ENCODE data around the gene SNCG.
"Not testable (repeated sequence)": the region's sequence is repeated elsewhere in the genome, so short reads cannot be mapped to it uniquely, and the experiment has no call there.

The SNCG gene

DNA sequence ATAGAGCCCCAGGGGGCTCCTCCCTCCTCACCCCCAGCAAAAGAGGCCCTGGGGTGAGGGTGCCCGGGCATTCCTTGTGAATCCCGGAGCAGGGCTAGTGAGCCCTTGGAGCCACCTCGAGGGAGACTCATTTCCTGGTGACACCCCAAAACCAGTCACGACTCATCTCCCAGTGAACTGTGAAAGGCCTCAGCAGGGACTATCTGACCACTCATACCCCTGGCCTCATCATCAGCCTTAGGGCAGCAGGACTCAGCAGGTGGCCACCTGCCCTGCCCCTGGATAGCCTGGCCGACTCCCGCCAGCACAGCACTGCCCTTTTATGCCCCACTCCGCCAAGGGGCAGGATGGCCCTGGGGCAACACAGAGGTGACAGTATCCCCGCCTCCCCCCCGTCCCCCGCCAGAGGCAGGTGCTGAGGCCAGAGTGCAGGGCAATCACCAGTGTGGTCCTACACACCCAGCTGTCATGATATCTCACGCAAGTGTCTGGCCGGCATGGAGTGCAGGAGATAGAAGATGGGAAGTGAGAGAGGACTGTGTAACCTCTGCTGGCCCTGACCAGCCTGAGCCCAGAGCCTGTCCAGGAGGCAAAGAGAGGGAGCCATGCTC lies 3.2 kb downstream of the SNCG start:
- no peak for DNase-seq

DNA sequence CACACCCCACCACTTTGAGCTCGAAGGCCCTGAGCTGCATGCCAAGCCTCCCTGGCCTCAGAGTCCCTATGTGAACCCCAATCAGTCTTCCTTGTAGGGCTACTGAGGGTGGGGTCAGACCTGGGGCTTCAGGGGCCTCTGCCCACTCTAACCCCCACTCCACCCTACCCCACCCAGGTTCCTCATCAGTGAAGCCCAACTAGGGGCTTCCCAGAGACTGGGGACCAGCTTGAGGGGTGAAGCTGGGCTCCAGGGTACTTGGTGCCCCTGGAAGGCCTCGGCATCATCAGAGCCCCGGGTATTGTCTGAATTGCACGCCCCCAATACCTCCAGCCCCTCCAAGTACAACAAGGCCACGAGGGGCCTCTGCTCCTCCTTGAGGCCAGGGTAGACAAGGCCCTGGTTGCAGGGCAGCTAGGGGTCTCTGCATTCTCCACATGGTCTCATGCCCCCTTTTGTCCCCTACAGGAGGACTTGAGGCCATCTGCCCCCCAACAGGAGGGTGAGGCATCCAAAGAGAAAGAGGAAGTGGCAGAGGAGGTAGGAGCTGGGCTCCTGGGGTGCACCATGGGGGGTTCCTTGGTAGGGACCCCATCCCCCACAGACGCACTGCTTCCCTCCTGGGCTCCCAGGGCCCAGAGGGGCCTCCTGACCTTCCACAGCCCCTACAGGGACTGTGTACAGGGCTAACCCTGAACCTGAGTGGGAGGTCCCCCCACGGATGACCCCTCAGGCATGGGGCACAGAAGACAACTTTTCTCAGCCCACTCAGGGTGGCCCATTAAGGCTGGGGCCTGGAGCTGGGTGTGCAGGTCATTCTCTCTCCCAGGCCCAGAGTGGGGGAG lies 4.0 kb downstream of the SNCG start:
- DNase-seq: no peak

DNA sequence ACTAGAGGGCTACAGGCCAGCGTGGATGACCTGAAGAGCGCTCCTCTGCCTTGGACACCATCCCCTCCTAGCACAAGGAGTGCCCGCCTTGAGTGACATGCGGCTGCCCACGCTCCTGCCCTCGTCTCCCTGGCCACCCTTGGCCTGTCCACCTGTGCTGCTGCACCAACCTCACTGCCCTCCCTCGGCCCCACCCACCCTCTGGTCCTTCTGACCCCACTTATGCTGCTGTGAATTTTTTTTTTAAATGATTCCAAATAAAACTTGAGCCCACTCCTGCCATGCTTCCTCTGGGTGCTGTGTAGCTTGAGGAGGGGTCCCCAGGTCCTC lies 4.5 kb downstream of the SNCG start:
- no peak for DNase-seq

DNA sequence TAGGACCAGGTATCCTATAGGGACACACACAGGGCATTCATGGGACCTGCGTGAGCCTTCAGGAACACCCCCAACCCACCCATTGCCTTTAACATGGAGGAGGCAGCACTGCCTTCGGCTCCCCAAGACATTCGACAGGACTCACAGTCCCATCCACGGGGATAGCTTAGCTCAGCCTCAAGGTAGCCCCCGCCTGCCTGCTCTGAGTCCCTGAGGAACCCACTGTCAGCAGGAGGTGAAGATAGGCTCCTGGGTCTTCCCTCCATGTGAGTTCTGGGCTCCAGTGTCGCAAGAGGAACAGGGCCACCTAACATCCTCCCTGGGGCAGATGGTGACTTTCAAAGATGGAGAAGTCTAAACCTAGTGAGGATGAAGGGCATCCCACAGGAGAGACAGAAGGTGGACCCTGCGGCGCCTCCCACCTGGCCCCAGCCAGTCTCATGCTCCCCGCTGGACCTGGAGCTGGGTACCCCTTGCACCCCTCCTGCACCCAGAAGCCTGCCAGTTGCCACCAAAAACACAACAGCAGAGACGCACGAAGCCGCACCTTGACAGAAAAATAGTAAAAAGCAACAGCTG lies 5.0 kb downstream of the SNCG start:
- DNase-seq: no peak

DNA sequence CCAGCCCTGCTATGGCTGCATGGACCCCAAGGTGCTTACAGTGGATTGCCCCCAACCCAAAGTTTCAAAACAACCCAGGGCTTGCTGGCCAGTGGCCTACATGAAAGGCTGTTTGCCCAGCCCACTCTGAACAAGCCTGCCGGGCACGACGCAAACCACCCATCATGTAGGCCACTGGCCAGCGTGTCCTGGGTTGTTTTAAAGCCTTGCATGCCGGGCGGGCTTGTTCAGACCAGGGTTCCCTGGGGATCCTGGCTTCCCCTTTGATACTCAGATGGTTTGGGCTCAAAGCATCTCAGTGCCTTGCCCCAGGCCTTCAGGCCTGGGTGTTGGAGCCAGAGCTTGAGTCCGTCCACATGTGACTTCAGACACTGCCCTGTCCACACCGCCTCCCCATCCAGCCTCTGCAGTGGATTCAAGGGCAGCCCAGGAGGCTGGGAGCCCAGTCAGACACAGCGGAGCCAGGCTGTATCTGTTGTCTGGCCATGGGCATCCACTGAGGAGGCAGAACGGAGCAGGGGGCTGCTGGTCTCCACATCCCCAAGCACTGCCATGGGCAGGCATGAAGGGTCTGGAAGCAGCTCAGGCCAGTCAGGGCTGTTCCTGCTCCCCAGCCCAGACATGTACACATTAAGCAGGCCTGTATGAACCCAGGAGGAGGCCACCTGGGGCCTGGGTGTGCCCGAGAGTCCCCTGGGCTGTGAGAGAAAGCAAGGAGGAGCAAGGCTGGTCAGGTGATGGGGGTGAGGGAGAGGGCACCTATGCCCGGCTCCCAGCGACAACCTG lies 5.9 kb downstream of the SNCG start:
- no peak for DNase-seq

DNA sequence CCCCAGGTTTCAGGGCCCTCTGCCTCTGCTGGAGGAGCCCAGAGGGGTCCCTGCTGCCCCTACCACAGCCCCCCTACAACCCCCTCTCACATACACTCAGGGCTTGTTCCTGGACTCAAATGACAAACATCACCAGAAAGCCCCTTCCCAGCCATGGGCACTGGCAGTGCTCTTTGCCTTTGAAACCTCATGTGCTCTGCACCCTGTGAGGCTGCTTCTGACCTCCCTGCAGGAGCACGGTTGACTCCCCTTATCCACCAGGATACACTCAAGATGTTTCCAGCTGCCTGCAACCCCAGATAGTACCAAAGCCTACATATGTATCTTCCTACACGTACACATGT lies 6.4 kb downstream of the SNCG start:
- no peak for DNase-seq

DNA sequence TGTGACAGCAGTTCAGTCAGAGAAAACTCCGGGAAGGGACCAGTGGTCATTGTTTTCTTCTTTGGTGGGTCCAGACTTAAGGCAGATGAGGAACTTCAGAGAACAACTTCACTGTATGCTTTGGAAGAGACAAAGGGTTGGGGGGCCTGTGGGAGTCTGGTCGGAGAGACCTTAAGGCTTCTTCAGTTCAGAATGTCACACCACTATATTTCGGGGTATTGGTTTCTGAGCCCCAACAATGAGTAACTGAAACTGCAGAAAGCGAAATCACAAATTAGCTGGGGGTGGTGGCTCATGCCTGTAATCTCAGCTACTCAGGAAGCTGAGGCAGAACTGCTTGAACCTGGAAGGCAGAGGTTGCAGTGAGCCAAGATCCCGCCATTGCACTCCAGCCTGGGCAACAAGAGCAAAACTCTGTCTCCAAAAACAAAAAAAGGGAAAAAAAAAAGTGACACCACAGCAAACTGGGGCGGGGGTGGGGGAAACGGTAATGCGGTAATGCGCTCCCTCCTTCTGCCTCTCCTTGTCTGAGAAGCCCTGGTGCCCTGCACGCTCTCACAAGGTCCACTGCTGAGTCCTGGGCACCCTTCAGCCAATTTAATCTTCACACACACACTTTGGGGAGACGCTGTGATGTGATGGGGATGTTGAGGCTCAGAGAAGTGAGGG lies 7.7 kb downstream of the SNCG start:
- peak; percentile 33 for DNase-seq

DNA sequence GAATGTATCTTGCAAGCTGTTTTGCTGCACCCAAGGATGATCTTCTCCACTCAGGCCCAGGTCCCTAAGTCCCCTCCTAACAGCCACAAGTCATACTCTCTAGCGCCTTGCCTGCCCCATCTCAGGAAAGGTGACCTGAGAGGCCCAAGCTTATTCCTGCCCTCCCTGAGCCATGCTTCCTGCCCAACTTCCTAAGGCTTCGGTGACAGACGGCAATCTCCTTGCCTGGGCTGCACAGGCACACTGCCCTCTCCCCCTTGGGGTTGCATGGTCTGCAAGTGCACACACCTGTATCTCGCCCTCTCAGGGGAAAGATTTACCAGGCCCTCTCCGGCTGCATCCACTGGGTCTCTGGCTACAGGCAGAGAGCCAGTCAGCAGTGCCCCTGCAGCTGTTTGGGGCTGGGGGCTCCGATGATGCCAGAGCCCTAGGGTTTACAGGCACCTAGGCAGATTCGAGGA lies 9.1 kb downstream of the SNCG start:
- no peak for DNase-seq

DNA sequence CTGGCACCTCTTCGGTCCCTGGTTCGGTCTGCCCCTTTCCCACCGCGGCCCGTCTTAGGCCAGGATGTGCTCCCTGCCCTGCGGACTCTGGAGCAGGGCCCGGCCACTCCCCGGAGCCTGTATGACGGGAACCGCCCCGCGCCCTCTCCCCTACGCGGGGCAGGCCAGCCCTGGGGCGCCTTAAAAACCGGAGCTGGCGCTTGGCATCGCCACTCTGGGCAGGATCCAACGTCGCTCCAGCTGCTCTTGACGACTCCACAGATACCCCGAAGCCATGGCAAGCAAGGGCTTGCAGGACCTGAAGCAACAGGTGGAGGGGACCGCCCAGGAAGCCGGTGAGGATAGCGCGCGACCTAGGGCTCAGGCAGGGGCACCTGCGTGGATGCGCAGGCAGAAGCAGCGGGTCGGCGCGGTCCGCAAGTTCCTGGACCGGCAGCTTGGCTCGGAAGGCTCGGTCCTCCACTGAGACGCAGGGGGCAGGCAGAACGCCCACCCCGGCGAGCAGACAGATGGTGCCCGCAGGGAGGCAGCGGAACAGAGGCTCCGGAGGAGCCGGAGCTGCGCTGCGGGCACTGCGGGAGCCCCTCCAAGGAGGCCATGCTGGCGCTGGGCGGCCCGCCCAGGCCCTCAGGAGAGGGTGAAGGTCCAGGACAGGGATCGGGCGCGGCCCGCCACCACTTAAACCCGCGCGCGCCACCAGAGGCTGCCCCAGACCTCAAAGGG lies 10.0 kb downstream of the SNCG start, which contains the start of gene ADIRF:
Gene ADIRF (plus strand): TSS at position 212 of the 723 bp plus-strand sequence. CDS start 63 bp downstream, at position 275.
- DNase-seq: no peak

DNA sequence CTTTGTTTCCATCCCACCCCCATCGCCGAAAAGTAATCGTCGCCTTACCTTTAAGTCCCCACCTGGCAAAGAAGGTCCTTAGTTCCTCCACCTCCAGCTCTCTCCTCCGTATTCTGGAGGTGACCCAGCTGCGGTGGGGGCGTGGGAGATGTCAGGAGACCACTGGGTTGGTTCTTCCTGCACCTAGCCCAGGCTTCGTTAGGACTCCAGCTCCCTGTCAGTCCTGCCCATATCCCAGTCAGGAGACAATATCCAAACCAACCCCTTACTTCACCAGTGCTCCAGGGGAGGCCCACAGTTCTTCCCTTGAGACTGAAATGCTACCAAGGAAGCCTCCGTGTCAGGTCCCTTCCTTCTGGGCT lies 10.6 kb downstream of the SNCG start:
- no peak for DNase-seq

DNA sequence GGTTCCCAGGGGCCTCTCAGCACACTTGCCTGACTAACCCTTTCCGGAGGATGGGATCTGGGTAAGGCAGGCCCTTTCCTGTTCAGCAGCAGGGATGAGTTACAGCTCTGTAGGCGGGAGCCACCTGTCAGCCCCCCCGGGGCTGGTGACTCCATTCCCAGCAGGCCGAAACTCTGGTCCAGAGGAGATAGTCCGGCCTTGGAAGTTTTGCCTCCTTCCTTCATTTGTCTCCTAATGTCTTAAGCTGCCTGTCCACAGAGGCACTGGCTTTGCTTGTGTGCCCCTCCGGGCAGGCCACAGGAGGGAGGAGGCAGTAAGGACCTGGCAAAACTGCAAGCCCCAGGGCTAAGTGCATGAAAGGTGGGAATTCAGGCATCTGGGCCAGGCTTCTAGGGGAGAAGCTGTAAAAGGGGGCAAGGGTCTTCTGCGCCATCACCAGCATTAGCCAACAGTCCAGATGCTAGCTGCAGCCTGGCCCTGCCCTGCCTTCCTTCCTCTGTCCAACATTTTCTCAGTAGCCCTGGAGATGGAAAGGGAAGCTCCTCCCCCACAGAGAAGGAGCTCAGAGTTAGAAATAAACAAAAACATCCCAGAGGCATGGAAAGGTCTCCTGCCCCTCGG lies 11.1 kb downstream of the SNCG start:
- DNase-seq: no peak

DNA sequence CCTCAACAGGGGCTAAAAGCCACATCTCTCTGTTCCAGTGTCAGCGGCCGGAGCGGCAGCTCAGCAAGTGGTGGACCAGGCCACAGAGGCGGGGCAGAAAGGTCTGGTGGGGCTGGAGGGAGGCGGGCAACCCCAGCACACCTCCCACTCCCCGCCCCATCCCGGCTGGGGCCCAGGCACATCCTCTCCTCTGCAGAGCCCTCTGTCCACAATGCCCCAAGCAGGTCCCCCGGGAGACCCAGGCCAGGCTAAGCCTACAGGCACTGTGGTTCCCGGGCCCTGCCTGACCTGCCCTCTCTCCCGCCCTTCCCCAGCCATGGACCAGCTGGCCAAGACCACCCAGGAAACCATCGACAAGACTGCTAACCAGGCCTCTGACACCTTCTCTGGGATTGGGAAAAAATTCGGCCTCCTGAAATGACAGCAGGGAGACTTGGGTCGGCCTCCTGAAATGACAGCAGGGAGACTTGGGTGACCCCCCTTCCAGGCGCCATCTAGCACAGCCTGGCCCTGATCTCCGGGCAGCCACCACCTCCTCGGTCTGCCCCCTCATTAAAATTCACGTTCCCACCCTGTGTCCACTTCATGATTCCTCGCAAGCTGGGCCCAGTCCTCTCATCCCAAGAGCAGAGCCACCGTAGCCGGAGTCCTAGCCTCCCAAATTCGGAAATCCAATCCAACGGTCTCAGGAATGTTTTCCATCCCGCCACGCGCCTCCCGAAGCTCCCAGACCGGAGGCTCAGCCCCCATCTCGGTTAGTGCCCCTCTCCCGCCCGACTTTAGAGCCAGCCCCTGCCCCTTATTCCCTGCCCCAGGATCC lies 12.0 kb downstream of the SNCG start:
- no peak for DNase-seq

DNA sequence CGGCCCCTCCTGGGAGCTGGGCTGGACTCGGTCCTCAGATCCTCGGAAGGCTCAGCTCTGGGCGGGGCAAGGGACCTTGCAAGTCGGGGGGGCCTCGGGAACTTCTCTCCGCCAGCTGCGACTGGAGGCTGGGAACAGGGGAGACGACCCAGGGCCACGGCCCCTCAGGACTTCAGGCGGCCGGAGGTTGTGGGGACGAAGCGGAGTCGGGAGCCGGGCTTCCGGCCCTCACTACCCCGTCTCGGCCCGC lies 12.5 kb downstream of the SNCG start:
- DNase-seq: no peak

DNA sequence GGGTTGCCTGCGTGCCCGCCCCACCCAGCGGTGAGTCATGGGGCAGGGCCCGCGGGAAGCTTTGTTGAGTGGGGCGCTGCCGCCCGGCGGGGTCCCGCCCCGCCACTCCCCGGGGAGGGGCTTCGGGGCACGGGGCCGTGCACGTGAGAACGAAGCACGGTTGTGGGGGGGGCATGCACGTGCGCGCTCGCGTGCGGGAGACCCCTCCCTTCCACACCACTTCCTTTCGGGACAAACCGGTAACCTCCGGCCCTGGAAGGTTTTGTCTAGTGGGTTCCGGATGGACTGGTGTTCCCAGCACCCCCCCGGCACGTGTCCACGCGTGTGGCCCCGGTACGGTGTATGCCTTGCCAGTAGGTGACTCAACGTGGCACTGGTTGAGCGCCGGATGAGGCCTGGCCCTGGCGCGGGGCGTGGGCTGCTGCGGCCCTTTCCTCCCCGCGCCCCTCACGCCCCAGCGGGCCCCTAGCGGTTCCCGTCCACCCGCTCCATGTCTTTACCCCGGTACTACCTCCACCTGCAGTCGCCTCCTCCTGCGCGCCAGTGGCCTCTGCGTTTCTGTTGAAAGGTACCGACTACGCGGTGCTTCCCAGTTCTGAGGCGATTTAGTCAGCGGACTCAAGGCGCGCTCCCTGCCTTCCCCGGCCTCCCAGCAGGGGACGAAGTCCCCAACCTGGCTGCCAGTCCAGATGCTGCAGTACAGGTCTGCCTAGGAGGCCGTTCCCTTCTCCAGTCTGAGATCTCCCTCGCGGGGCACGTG lies 13.0 kb downstream of the SNCG start:
- peak; percentile 88 for DNase-seq

DNA sequence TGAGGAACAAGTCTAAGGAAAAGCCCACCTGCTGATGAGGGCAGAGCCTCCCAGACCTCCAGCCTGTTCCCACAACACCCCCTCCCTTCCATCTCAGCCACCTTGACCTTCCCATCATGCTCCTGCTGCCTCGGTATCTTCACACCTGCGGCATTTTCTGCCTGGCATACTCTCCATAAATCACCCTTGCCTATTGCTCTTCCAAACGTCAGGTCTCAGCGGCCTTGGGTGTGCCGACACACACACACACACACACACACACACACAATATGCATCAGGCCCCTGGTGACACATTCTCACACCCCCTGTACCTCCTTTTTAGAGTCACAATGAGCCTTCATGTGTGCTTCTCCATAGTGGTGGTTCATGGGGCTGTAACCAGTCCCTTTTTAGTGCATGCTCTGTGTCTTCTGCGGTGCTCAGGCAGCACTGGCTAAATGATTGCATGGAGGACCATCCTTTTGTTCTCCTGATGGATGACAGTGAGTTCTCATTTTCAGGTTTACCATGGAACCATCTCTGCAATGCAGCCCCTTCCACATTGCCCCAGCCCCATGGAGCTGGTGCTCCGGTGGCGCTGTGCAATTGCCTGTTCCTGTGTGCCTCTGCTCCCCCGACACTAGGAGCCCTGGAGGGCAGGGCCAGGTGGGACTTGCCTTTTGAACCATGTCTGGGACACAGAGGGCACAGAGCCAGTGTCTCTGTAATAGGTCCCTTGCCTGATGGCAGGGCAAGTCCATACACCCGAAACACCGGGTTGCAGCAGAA lies 14.4 kb downstream of the SNCG start:
- no peak for DNase-seq

DNA sequence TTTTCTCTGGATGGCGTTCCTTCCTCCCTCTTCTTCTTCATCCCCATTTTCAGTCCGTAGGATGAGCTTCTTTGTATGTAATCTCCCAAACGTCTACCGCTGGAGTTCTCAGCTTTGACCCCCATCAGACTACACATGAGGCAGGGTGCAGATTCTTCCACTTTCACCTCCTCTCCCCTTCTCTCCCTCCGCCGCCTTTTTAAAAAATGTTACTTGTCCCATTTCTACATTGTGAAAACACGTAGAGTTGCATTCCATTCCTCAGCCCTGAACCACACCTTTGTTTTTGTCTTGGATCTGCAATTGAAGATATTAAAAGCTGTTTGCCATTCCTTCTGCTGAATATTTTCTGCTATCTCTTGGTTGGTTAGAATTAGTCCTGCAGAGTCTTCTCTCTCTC lies 16.1 kb downstream of the SNCG start:
- DNase-seq: no peak

DNA sequence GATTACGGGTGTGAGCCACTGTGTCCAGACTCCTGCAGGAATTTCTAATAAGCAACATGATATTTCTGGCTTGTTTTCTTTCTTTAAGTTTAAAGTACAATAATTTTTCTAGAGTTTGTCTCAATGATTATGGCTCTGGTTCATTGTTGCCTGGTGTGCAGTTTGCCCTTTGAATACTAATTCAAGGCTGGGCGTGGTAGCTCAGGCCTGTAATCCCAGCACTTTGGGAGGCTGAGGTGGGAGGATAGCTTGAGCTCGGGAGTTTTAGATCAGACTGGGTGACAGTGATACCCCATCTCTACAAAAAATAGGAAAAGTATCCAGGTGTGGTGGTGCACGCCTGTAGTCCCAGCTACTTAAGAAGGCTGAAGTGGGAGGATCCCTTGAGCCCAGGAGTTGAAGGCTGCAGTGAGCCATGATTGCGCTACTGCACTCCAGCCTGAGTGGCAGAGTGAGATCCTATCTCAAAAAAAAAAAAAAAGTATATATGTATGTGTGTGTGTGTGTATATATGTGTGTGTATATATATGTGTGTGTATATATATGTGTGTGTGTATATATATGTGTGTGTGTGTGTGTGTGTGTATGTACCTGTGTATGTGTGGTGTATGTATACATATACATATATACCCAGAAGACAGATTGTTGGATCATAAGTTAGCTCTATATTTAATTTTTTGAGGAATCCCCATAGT lies 18.1 kb downstream of the SNCG start:
- no peak for DNase-seq

DNA sequence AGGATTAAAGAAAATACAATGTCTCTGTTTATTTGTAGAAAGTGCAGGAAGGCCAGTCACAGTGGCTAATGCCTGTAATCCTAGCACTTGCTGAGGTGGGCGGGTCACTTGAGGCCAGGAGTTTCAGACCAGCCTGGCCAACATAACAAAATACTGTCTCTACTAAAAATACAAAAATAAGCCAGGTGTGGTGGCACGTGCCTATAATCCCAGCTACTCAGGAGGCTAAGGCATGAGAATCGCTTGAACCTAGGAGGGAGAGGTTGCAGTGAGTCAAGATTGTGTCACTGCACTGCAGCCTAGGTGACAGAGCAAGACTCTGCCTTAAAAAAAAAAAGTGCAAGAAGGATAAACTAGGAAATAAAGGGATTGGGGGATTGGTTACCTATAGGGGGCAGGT lies 20.1 kb downstream of the SNCG start:
- DNase-seq: not testable (repeated sequence)

DNA sequence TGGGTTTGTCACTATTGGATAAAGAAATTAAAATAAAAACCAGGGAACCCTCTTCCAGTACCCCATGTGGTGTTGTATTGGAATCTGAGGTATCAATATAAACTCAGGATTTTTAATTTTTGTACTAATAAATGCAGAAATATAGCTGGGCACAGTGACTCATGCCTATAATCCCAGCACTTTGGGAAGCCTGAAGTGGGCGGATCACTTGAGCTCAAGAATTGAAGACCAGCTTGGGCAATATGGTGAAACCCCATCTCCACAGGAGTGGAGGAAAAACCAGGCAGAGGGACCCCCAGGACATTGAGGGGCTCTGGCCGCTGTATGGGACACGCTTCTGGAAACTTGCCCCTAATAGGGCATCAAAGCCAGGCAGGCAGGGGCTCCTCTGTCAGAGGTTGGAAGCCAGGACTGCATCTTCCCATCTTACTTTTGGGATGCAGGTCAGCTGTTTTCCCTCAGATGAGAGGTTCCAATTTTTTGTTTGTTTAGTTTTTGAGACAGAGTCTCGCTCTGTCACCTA lies 21.0 kb downstream of the SNCG start:
- DNase-seq: no peak

Measured in activated CD4-positive, alpha-beta T cell treated with anti-CD3 and anti-CD28 coated beads, Interleukin-2, Interleukin-6, amounts not matched to agents 100 ng/mL and 50 ng/mL, durations not matched to agents 16 hours and 8 hours (primary cell).